Gastrocnemius medialis (tissue), 4 donors: ENCODE results near the gene VPS9D1. TPM values are rescaled to one million over a fixed set of nuclear protein-coding genes. Genes with fewer than 3 reads are reported as not detected.
"Not testable (repeated sequence)": the region's sequence is repeated elsewhere in the genome, so short reads cannot be mapped to it uniquely, and the experiment has no call there.

Source experiments
- ATAC-seq, 2 donors: fragments of 150-250 bp; one replicate each; pipeline ENCODE4 v1.9.1; 2016
- DNase-seq, 2 donors: peaks; one replicate each; pipeline ENCODE4 v3.0.0-alpha.2; 2019
- H3K27ac ChIP-seq, 4 donors: fragments of 200-600 bp; sonication (generic); 1 replicate in 1 of 4; 2 replicates in 3 of 4; pipeline ENCODE4 v1.5.1; 2016 to 2018; ENCODE audit warnings: mild to moderate bottlenecking in 2 of 4, moderate library complexity in 1 of 4
- H3K27me3 ChIP-seq, 3 donors: fragments of 200-600 bp; sonication (generic) in 2 of 3; 1 replicate in 1 of 3; 2 replicates in 2 of 3; pipeline versions ENCODE4 v1.5.1 to v1.6.0; 2016 to 2019; ENCODE audit warnings: mild to moderate bottlenecking in 1 of 3, moderate library complexity in 1 of 3
- H3K36me3 ChIP-seq, 2 donors: fragments of 200-600 bp; sonication (generic) in 1 of 2; one replicate each; pipeline ENCODE4 v1.5.1; 2017 to 2018
- H3K4me1 ChIP-seq, 2 donors: fragments of 200-600 bp; sonication (generic) in 1 of 2; one replicate each; pipeline ENCODE4 v1.5.1; 2016 to 2017; ENCODE audit warnings: mild to moderate bottlenecking in 2 of 2
- H3K4me3 ChIP-seq, 4 donors: fragments of 200-600 bp; sonication (generic) in 3 of 4; 1 replicate in 1 of 4; 2 replicates in 3 of 4; pipeline ENCODE4 v1.5.1; 2016 to 2019; ENCODE audit warnings: mild to moderate bottlenecking in 2 of 4
- H3K9me3 ChIP-seq, 3 donors: fragments of 200-600 bp; sonication (generic) in 2 of 3; 1 replicate in 1 of 3; 2 replicates in 2 of 3; pipeline ENCODE4 v1.5.1; 2016 to 2019
- CTCF ChIP-seq, 5 experiments: fragments of 450-650 bp in 3 of 5; fragments of 200-600 bp in 2 of 5; sonication (generic) in 2 of 5; IDR thresholded peaks in 4 of 5; conservative IDR thresholded peaks in 1 of 5; 1 replicate in 4 of 5; 2 replicates in 1 of 5; pipeline ENCODE4 v1.5.1; 2016 to 2019; ENCODE audit warnings: antibody characterized with exemption in 5 of 5, mild to moderate bottlenecking in 3 of 5, moderate library complexity in 3 of 5
- POLR2A ChIP-seq, 2 donors: fragments of 450-650 bp; IDR thresholded peaks; one replicate each; pipeline ENCODE4 v1.6.1; 2017; ENCODE audit warnings: antibody characterized with exemption in 2 of 2, mild to moderate bottlenecking in 2 of 2, moderate library complexity in 2 of 2
- in situ Hi-C, 4 donors: fragments of 200-750 bp; cut with MboI; loops; one replicate each; pipeline versions ENCODE4 v1.15.0 to v1.8.0; 2017; ENCODE audit warnings: low sequenced_read_pairs in 4 of 4
- intact Hi-C: fragments of 100-400 bp; cut with DNase I; formaldehyde crosslinking; loops from one replicate; pipeline ENCODE4 v1.15.1; 2023; ENCODE audit warnings: low total_unique reads
- total RNA-seq, 4 donors: library from RNA; depleted of rRNA; stranded (reverse); fragments of >200 nt; gene quantifications; one replicate each; pipeline versions ENCODE4 v1.1.0 to v1.2.3, GENCODE V29; 2016

The VPS9D1 gene
- total RNA-seq, 4 donors from 2014 or later = 2.3 to 9.4 (median 3.4) TPM

GRCh38 chr16:89668790-89669158 is 51.9 kb downstream of the VPS9D1 start:
- no peak for TF ChIP-seq CTCF (IDR thresholded peaks at IDR 0.05 in 4 of 5, conservative IDR thresholded peaks at IDR 0.05 in 1 of 5)
- no peak for TF ChIP-seq POLR2A (IDR thresholded peaks at IDR 0.05)
- H3K27ac ChIP-seq = no peak overlapping the region
- peaks cover 0 to under 1% of the 10 kb centered on the region in 2 donors for H3K36me3 ChIP-seq
- H3K9me3 ChIP-seq = no peaks in the 10 kb centered on the region
- DNase-seq (no peak), ATAC-seq (no peak)
- in situ Hi-C loops = no loop called here
- H3K4me3 ChIP-seq = no peak overlapping the region
- H3K27me3 ChIP-seq = no peaks in the 10 kb centered on the region
- no peaks in the 10 kb centered on the region for H3K4me1 ChIP-seq
- intact Hi-C loops = no loop called here

GRCh38 chr16:89667633-89668032 is 53.1 kb downstream of the VPS9D1 start:
- no peak for TF ChIP-seq CTCF (IDR thresholded peaks at IDR 0.05 in 4 of 5, conservative IDR thresholded peaks at IDR 0.05 in 1 of 5)
- no peak for TF ChIP-seq POLR2A (IDR thresholded peaks at IDR 0.05)
- Histone ChIP-seq H3K4me1 (no peaks in the 10 kb centered on the region), H3K9me3 (no peaks in the 10 kb centered on the region), H3K27ac (no peak overlapping the region), H3K4me3 (no peak overlapping the region), H3K36me3 (peaks cover 0 to 9% of the 10 kb centered on the region in 2 donors), H3K27me3 (no peaks in the 10 kb centered on the region)
- in situ Hi-C loops (no loop called here), intact Hi-C loops (no loop called here)
- DNase-seq = no peak
- no peak for ATAC-seq

GRCh38 chr16:89667000-89667399 is 53.7 kb downstream of the VPS9D1 start:
- DNase-seq, in situ Hi-C loops: not testable (repeated sequence)

GRCh38 chr16:89664238-89664637 is 56.5 kb downstream of the VPS9D1 start:
- DNase-seq, H3K27me3 ChIP-seq, in situ Hi-C loops, H3K9me3 ChIP-seq, ATAC-seq, intact Hi-C loops, H3K4me1 ChIP-seq, H3K4me3 ChIP-seq, H3K27ac ChIP-seq, H3K36me3 ChIP-seq: not testable (repeated sequence)

More at GRCh38 chr16:89667000-89667399, 53.7 kb downstream of the VPS9D1 start:
- H3K4me1 ChIP-seq, H3K4me3 ChIP-seq, H3K9me3 ChIP-seq, H3K36me3 ChIP-seq, intact Hi-C loops, H3K27me3 ChIP-seq, ATAC-seq, H3K27ac ChIP-seq: not testable (repeated sequence)

- Histone ChIP-seq H3K36me3 (peaks cover 0 to 9% of the 10 kb centered on the region in 2 donors), H3K27me3 (no peaks in the 10 kb centered on the region), H3K4me1 (peaks cover 16 to 18% of the 10 kb centered on the region in 2 donors), H3K9me3 (no peaks in the 10 kb centered on the region), H3K4me3 (no peak overlapping the region), H3K27ac (no peak overlapping the region)
- no peak for DNase-seq
- no peak for ATAC-seq
- in situ Hi-C loops (no loop called here), intact Hi-C loops (no loop called here)
- TF ChIP-seq CTCF (IDR thresholded peaks at IDR 0.05 in 4 of 5, conservative IDR thresholded peaks at IDR 0.05 in 1 of 5) = no peak
- TF ChIP-seq POLR2A (IDR thresholded peaks at IDR 0.05) = no peak
Observed at GRCh38 chr16:89661215-89661614, 59.5 kb downstream of the VPS9D1 start.

- intact Hi-C loops = no loop called here
- no peak for ATAC-seq
Observed at GRCh38 chr16:89660146-89660545, 60.6 kb downstream of the VPS9D1 start.

More at GRCh38 chr16:89660146-89660545, 60.6 kb downstream of the VPS9D1 start:
- no peak for TF ChIP-seq POLR2A (IDR thresholded peaks at IDR 0.05)
- TF ChIP-seq CTCF (IDR thresholded peaks at IDR 0.05 in 4 of 5, conservative IDR thresholded peaks at IDR 0.05 in 1 of 5) = no peak
- Histone ChIP-seq H3K4me3 (no peak overlapping the region), H3K9me3 (no peaks in the 10 kb centered on the region), H3K27me3 (no peaks in the 10 kb centered on the region), H3K4me1 (peaks cover 18 to 19% of the 10 kb centered on the region in 2 donors), H3K27ac (no peak overlapping the region), H3K36me3 (peaks cover 0 to 9% of the 10 kb centered on the region in 2 donors)
- in situ Hi-C loops = no loop called here
- DNase-seq = no peak
